Colonic mucosa (tissue), 4 donors: ENCODE results near the gene UNC5A. TPM values are rescaled to one million over a fixed set of nuclear protein-coding genes. Genes with fewer than 3 reads are reported as not detected.

Source experiments
- DNase-seq: peaks from one replicate; pipeline ENCODE4 v3.0.0-alpha.2; 2020
- H3K27ac ChIP-seq: fragments of 200-600 bp; one replicate; pipeline ENCODE4 v1.8.0; 2021
- H3K27me3 ChIP-seq: fragments of 200-600 bp; one replicate; pipeline ENCODE4 v1.8.0; 2021
- H3K36me3 ChIP-seq: fragments of 200-600 bp; one replicate; pipeline ENCODE4 v1.8.0; 2021
- H3K4me1 ChIP-seq: fragments of 200-600 bp; one replicate; pipeline ENCODE4 v1.8.0; 2021; ENCODE audit warnings: mild to moderate bottlenecking
- H3K4me3 ChIP-seq: fragments of 200-600 bp; one replicate; pipeline ENCODE4 v1.8.0; 2021
- H3K9ac ChIP-seq, 2 donors: one replicate each; pipeline ENCODE4 v1.7.0; 2013; ENCODE audit warnings: control low read depth in 2 of 2, low read depth in 2 of 2, low read length in 2 of 2
- H3K9me3 ChIP-seq: fragments of 200-600 bp; one replicate; pipeline ENCODE4 v1.8.0; 2021
- intact Hi-C: fragments of 100-400 bp; cut with DNase I; formaldehyde crosslinking; loops from one replicate; pipeline ENCODE4 v1.14.1; 2022
- total RNA-seq, 2 donors: library from RNA; stranded (reverse); fragmentation: NEBNext Ultra II Directional in 1 of 2; extraction: Animal tissue kit (Norgen Biotek cat#: 25700) in 1 of 2; gene quantifications; one replicate each; pipeline ENCODE4 v1.2.1, GENCODE V29; 2021
- TF ChIP-seq, protein P1 (sequence below): fragments of 200-600 bp; IDR thresholded peaks from one replicate; pipeline ENCODE4 v1.8.0; 2022; ENCODE audit warnings: antibody characterized with exemption, mild to moderate bottlenecking
- donor health status: healthy.
- donor health status: DM: no; HTN: no; CAD: no.
- donor health status: DM: no; HTN: no; CAD: no.

Gene UNC5A
- total RNA-seq, 2 donors from 2014 or later = not detected

DNA sequence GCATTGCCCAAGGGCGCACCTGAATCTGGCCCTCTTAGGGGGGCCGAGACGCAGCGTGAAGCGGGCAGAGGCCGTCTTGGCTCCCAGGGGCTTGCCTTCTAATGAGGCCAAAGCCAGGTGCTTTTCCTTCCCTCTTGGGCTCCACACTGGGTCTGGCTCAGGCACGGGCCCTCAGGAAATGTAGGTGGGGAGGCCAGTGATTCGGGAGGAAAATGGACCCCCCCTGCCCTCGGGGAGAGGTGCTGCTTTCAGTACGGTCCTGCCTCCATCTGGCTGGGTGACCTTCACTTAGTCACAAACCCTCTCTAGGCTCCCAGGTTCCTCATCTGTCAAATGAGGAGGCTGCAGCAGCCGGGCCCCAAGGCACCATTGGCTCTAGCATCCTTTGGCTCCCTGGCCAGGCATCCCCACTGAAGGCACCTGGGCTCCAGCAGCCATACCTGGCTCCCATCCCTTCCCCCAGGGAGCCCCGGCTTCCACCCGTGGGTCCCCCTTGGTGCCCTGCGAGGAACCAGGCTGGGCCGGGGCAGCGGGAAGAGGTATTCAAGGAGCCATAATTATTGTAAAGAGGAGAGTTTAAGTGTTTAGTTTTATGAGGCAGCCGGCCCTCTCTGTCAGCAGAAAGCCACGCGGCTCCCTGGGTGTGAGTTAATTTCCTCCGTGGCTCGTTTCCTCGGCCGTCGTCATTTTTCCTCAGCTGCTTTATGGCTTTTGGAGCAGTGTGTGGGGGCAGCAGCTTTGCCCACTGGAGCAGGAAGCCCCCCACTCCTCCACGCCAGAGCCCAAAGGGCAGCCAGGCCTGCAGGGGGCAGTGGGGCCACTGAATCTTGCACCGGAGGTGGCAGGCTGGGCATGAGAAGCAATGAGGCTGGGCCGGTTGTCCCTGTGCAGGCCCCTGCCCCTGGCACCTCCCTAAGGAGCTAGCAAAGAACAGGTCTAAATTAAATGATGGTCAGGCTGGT lies 24.9 kb upstream of the UNC5A start:
- Histone ChIP-seq H3K9ac (no peak overlapping the region), H3K27ac (no peak overlapping the region), H3K27me3 (no peaks in the 10 kb centered on the region), H3K4me3 (no peak overlapping the region), H3K9me3 (no peaks in the 10 kb centered on the region), H3K36me3 (no peaks in the 10 kb centered on the region), H3K4me1 (no peaks in the 10 kb centered on the region)
- intact Hi-C loops = no loop called here
- TF ChIP-seq, protein P1, sequence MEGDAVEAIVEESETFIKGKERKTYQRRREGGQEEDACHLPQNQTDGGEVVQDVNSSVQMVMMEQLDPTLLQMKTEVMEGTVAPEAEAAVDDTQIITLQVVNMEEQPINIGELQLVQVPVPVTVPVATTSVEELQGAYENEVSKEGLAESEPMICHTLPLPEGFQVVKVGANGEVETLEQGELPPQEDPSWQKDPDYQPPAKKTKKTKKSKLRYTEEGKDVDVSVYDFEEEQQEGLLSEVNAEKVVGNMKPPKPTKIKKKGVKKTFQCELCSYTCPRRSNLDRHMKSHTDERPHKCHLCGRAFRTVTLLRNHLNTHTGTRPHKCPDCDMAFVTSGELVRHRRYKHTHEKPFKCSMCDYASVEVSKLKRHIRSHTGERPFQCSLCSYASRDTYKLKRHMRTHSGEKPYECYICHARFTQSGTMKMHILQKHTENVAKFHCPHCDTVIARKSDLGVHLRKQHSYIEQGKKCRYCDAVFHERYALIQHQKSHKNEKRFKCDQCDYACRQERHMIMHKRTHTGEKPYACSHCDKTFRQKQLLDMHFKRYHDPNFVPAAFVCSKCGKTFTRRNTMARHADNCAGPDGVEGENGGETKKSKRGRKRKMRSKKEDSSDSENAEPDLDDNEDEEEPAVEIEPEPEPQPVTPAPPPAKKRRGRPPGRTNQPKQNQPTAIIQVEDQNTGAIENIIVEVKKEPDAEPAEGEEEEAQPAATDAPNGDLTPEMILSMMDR = no peak
- DNase-seq = no peak

DNA sequence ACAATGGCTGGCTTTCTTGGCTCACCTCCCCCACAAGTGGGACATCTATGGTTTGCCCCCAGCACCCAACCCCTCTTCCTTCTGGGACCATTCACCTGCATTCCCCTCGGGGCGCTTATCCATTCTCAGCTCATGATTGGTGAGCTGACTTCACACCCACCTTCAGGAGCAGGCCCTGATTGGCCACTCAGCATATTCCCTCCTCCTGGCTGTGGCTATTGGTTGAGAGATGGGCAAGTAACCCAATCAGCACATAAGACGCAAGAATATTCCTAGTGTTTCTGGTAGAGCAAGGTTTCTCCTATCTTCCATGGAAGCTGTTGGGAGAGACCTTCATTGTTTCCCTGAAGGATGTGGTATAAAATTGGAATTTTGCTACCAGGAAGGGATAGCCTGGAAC lies 22.7 kb upstream of the UNC5A start:
- TF ChIP-seq, protein P1 = no peak
- H3K27ac ChIP-seq = no peak overlapping the region
- no peak overlapping the region for H3K4me3 ChIP-seq
- H3K9me3 ChIP-seq = no peaks in the 10 kb centered on the region
- H3K9ac ChIP-seq = no peak overlapping the region
- no peaks in the 10 kb centered on the region for H3K36me3 ChIP-seq
- intact Hi-C loops = no loop called here
- no peaks in the 10 kb centered on the region for H3K27me3 ChIP-seq
- no peak for DNase-seq
- no peaks in the 10 kb centered on the region for H3K4me1 ChIP-seq

DNA sequence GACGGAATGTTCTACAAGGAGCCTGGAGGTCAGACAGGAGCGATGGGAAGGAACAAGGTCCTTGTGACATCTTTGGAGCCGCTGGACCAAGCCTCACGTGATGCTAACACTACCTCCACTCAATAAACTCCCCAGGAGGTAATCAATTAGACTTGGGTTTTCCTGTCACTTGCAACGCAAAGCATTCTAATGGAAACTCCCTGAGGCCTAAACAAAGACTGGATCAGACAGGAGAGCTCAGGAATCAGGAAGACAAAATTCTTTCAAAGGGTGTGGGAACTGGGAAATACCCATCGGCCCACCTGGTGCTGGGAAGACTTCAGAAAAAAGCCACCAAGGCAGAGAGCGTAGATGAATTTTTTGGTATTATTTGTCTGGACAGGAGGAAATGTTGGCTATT lies 22.3 kb upstream of the UNC5A start:
- Histone ChIP-seq H3K36me3 (no peaks in the 10 kb centered on the region), H3K27ac (no peak overlapping the region), H3K4me1 (no peaks in the 10 kb centered on the region), H3K4me3 (no peak overlapping the region), H3K9me3 (no peaks in the 10 kb centered on the region), H3K9ac (no peak overlapping the region), H3K27me3 (no peaks in the 10 kb centered on the region)
- TF ChIP-seq, protein P1 = no peak
- intact Hi-C loops = no loop called here
- no peak for DNase-seq

DNA sequence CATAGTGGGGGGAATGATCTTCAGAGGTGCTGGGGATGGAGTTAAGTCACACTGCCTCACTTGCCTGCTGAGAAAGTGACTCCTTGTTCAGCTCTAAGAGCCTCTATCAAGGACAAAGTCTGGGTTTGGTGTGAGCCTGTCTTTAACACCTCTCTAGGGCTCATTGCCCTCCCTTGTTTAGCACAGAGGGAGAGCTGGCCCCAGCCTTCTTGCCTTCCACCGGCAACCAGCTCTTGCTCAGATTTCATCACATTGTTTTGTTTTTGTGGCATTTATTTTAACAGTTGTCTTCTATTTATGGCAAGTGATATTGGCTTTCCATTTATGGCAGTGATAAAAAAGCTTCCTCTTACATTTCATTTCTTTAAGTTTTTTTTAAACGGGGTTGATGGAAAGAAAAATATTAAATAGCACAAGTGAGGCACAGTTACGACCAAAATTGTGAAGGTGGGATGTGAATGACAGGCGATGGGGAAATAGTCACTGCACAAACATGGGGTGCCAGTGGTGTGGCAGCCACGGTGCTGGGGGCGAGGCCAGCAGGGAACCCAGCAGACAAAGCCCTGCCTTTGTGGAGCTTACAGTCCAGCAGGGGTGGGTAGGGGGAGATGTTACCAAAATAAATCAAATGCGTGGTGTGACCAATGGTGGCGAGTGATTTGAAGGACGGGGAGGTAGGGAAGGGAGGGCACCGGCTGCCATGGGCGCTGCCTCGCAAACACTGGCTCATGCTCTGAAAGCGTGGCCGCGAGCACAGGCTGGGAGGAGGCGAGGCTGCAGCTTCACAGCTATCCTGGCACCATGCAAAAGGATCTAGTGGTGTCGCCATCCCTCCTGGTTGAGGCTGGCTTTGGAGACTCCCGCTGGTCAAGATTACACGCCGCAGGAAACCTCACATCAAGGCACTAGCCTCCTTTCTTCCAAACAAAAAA lies 21.2 kb upstream of the UNC5A start:
- DNase-seq = no peak
- intact Hi-C loops = no loop called here
- TF ChIP-seq, protein P1 = no peak
- H3K4me1 ChIP-seq = no peaks in the 10 kb centered on the region
- no peak overlapping the region for H3K9ac ChIP-seq
- H3K9me3 ChIP-seq = no peaks in the 10 kb centered on the region
- no peaks in the 10 kb centered on the region for H3K27me3 ChIP-seq
- H3K27ac ChIP-seq = no peak overlapping the region
- no peaks in the 10 kb centered on the region for H3K36me3 ChIP-seq
- no peak overlapping the region for H3K4me3 ChIP-seq

DNA sequence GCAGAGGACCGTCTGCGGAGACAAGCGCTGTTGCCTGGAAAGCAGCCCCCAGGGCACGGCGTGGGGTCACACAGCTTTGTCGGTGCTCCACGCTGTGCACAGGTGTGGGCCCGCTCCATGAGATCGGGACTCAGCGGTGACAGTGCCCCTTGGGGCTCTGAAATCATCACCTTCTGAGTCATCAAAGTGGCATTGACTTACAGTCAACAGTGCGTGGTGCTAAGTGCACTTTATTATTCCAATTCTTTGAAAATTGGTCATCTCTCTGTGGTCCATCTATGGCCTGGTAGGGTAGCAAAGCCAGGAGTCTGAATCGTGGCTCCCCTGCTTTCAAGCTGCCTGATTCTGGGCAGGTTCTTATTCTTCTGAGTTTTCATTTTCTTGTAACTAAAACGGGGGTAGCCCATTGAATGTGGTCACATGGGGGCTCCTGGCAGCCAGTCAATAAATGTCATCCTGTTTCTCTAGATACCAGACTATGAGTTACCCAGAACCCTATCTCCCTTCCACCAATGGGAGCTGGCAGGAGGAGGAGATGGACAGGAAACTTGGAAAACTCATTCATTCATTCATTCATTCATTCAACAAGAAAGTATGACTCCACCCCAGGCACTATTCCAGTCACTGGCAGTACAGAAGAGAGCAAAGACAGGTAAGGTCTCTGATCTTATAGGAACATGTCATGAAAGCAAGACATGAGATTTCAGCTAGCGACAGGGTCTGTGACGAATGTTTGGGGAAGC lies 20.3 kb upstream of the UNC5A start:
- Histone ChIP-seq H3K36me3 (no peaks in the 10 kb centered on the region), H3K27ac (no peak overlapping the region), H3K4me1 (no peaks in the 10 kb centered on the region), H3K27me3 (no peaks in the 10 kb centered on the region), H3K4me3 (no peak overlapping the region), H3K9me3 (no peaks in the 10 kb centered on the region), H3K9ac (no peak overlapping the region)
- no peak for DNase-seq
- TF ChIP-seq, protein P1 = no peak
- intact Hi-C loops = no loop called here
